Heart left ventricle (tissue), 13 donors: ENCODE data around the gene HK3.

Experiments
- CTCF ChIP-seq, 12 donors: fragments of 200-600 bp; sonication (generic) in 4 of 12; IDR thresholded peaks; one replicate each; pipeline versions ENCODE4 v1.5.0 to v1.8.0; 2018 to 2022; ENCODE audit warnings: antibody characterized with exemption in 12 of 12, mild to moderate bottlenecking in 5 of 12
- POLR2A ChIP-seq, 2 donors: fragments of 450-650 bp; IDR thresholded peaks; one replicate each; pipeline ENCODE4 v1.6.1; 2017; ENCODE audit warnings: antibody characterized with exemption in 2 of 2, mild to moderate bottlenecking in 2 of 2, moderate library complexity in 2 of 2
- donor health status: ischemic (EF 13 %, LVEDD 7.1; RV severe dilation, severe dysfunction).
- donor health status: DM: no; HTN: yes; CAD: no.
- donor health status: DM: no; HTN: no; CAD: no.
- donor health status: ischemic (EF 25% LVEDD 6.9; RV normal size, moderate dysfunction).
- donor health status: ischemic (EF 25% LVEDD 5.7; RV mildly dilated, moderate dysfunction).
- donor health status: ischemic (EF 35%, LVEDD 5.7; RV mildly dilated, moderate dysfunction).
- donor health status: nonischemic (EF 11% LVEDD 7.7; RV severe dilation, severe dysfunction).
- donor health status: DM: yes; HTN: yes; CAD: no.
- donor health status: PGD.
- donor health status: ischemic (EF 29% LVEDD 5.4; RV normal size, mild dysfunction).
- donor health status: nonischemic (EF 23%, LVEDD 6.1; RV moderate dilation, normal function).

DNA sequence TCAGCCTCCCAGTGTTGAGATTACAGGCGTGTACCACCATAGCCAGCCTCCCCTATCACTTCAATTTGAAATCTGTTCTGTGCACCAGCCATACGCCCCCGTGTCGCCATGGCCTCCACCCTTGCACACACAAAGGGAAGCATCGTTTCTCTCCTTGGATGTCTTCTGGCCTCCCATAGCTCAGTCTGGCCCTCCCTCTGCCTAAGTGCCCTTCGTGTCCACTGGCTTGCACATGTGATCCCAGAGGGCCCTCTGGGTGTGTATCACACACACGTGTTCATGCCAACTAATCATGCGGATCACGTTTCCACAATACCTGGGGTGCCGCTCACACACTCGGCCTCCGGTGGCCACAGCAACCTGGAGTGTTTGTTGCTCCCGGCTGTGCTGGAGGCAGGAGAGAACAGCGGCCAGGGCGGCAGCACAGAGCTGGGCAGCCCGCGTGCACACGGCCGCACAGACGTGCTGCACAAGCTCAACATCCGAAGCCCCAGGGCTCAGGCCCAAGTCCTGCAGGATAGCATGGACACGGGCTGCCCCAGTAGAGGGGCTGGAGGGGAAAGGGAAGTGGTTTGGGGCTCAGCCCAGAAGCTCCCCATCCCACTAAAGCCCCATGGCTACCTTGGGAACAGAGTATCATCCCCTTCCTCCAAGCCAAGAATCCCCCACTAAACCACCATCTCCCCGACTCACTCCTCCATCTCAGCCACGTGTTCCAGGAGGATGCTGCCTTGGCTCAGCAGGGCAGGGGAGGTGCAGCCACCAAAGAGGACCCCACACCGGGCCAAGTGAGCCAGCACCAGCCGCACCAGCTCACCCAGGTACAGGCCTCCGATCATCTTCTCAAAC lies 10.9 kb downstream of the HK3 start:
- TF ChIP-seq CTCF (IDR thresholded peaks at IDR 0.05): no peak
- TF ChIP-seq POLR2A (IDR thresholded peaks at IDR 0.05): no peak
